ENCODE measurements around the gene IFRD2. TPM values are rescaled to one million over a fixed set of nuclear protein-coding genes. Genes with fewer than 3 reads are reported as not detected.

The IFRD2 gene
- total and polyA plus RNA-seq, 2 donors (not counting 1 experiment from before 2014, with no cell fraction given) = 28.1 to 51.0 TPM

DNA sequence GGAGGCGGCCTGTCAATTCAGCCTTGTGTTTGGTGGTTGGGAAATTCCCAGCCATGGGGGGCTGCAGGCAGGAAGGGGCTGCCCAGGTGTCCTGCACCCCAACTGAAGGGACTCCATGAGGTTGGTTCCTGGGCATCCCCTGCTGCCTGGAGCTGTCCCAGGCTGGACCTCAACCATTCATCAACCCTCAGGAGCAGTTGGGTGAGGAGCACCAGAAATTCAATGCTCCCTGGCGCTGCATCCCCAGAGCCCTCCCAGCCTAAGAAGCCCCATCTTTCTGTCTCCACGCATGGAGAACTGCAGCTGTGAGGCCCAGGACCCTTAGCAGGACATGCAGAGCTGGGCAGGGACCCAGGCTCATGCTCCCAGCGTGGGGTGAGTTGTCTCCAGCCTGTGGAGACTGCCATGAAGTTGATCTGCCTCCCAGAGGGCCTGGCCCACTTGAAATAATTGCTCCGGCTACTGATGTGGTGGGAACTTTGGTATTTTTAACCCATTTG is 31.2 kb downstream of the IFRD2 start:
- no peaks in the 10 kb centered on the region for H4K20me1 ChIP-seq (ENCODE audit: control insufficient read depth, extremely low read depth, insufficient read depth, low read length)
- H3K4me1 ChIP-seq (ENCODE audit: control insufficient read depth, extremely low read depth, insufficient read depth, low read length) = peaks cover 31% of the 10 kb centered on the region
- no peak for TF ChIP-seq EZH2 (IDR thresholded peaks at IDR 0.05; ENCODE audit: low read length, missing control alignments)
- TF ChIP-seq, protein P1, sequence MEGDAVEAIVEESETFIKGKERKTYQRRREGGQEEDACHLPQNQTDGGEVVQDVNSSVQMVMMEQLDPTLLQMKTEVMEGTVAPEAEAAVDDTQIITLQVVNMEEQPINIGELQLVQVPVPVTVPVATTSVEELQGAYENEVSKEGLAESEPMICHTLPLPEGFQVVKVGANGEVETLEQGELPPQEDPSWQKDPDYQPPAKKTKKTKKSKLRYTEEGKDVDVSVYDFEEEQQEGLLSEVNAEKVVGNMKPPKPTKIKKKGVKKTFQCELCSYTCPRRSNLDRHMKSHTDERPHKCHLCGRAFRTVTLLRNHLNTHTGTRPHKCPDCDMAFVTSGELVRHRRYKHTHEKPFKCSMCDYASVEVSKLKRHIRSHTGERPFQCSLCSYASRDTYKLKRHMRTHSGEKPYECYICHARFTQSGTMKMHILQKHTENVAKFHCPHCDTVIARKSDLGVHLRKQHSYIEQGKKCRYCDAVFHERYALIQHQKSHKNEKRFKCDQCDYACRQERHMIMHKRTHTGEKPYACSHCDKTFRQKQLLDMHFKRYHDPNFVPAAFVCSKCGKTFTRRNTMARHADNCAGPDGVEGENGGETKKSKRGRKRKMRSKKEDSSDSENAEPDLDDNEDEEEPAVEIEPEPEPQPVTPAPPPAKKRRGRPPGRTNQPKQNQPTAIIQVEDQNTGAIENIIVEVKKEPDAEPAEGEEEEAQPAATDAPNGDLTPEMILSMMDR (conservative IDR thresholded peaks at IDR 0.05 in 1 of 2, IDR thresholded peaks at IDR 0.05 in 1 of 2; ENCODE audit: low read depth in 1 of 2, low read length in 2 of 2) = no peak
- peaks cover 22% of the 10 kb centered on the region for H3K36me3 ChIP-seq (ENCODE audit: control insufficient read depth, insufficient read depth, low read length)
- no peaks in the 10 kb centered on the region for H3K9me3 ChIP-seq (ENCODE audit: control insufficient read depth, insufficient read depth, low read depth, low read length)
- H3K9ac ChIP-seq (ENCODE audit: insufficient read depth, low read length) = peak overlapping the region; percentile 80
- no peaks in the 10 kb centered on the region for H3K79me2 ChIP-seq (ENCODE audit: control insufficient read depth, insufficient read depth, low read length)
- H3K4me2 ChIP-seq (ENCODE audit: extremely low read depth, insufficient read depth, low read length) = peak overlapping the region; percentile 58
- no peaks in the 10 kb centered on the region for H3K27me3 ChIP-seq (ENCODE audit: control insufficient read depth, insufficient read depth, low read length)
- no peak overlapping the region for H2AFZ ChIP-seq (ENCODE audit: low read length)
- H3K27ac ChIP-seq (ENCODE audit: insufficient read depth, low read length) = peak overlapping the region; percentile 91
- peak overlapping the region in 3 of 4 experiments; percentile 23 to 53 (median 32) for H3K4me3 ChIP-seq (replicated peaks in 1 of 4; ENCODE audit: control extremely low read depth in 1 of 4, insufficient read depth in 1 of 4, low read depth in 3 of 4, low read length in 4 of 4)
- DNase-seq (ENCODE audit: low read depth in 2 of 2) = no peak

GRCh38 chr3:50260027-50260941 is 31.9 kb downstream of the IFRD2 start:
- H3K27me3 ChIP-seq (ENCODE audit: control insufficient read depth, insufficient read depth, low read length) = no peaks in the 10 kb centered on the region
- H3K9ac ChIP-seq (ENCODE audit: insufficient read depth, low read length) = peak overlapping the region; percentile 80
- H3K4me2 ChIP-seq (ENCODE audit: extremely low read depth, insufficient read depth, low read length) = peak overlapping the region; percentile 58
- no peaks in the 10 kb centered on the region for H3K79me2 ChIP-seq (ENCODE audit: control insufficient read depth, insufficient read depth, low read length)
- DNase-seq (ENCODE audit: low read depth in 2 of 2) = peak; percentile 84 to 88
- peaks cover 25% of the 10 kb centered on the region for H3K36me3 ChIP-seq (ENCODE audit: control insufficient read depth, insufficient read depth, low read length)
- no peak for TF ChIP-seq EZH2 (IDR thresholded peaks at IDR 0.05; ENCODE audit: low read length, missing control alignments)
- TF ChIP-seq, protein P1 (conservative IDR thresholded peaks at IDR 0.05 in 1 of 2, IDR thresholded peaks at IDR 0.05 in 1 of 2; ENCODE audit: low read depth in 1 of 2, low read length in 2 of 2) = peak; percentile 64 to 77
- peak overlapping the region; percentile 23 to 53 (median 40) for H3K4me3 ChIP-seq (replicated peaks in 1 of 4; ENCODE audit: control extremely low read depth in 1 of 4, insufficient read depth in 1 of 4, low read depth in 3 of 4, low read length in 4 of 4)
- H3K27ac ChIP-seq (ENCODE audit: insufficient read depth, low read length) = peak overlapping the region; percentile 91
- H3K4me1 ChIP-seq (ENCODE audit: control insufficient read depth, extremely low read depth, insufficient read depth, low read length) = peaks cover 25% of the 10 kb centered on the region
- no peak overlapping the region for H2AFZ ChIP-seq (ENCODE audit: low read length)
- H4K20me1 ChIP-seq (ENCODE audit: control insufficient read depth, extremely low read depth, insufficient read depth, low read length) = no peaks in the 10 kb centered on the region
- no peaks in the 10 kb centered on the region for H3K9me3 ChIP-seq (ENCODE audit: control insufficient read depth, insufficient read depth, low read depth, low read length)

- peaks cover 24% of the 10 kb centered on the region for H3K4me1 ChIP-seq (ENCODE audit: control insufficient read depth, extremely low read depth, insufficient read depth, low read length)
- H3K27me3 ChIP-seq (ENCODE audit: control insufficient read depth, insufficient read depth, low read length) = no peaks in the 10 kb centered on the region
- H3K4me2 ChIP-seq (ENCODE audit: extremely low read depth, insufficient read depth, low read length) = peak overlapping the region; percentile 23
- H3K9ac ChIP-seq (ENCODE audit: insufficient read depth, low read length) = no peak overlapping the region
- no peaks in the 10 kb centered on the region for H3K9me3 ChIP-seq (ENCODE audit: control insufficient read depth, insufficient read depth, low read depth, low read length)
- H2AFZ ChIP-seq (ENCODE audit: low read length) = no peak overlapping the region
- no peak for DNase-seq (ENCODE audit: low read depth in 2 of 2)
- no peak overlapping the region for H3K4me3 ChIP-seq (replicated peaks in 1 of 4; ENCODE audit: control extremely low read depth in 1 of 4, insufficient read depth in 1 of 4, low read depth in 3 of 4, low read length in 4 of 4)
- peaks cover 2% of the 10 kb centered on the region for H3K79me2 ChIP-seq (ENCODE audit: control insufficient read depth, insufficient read depth, low read length)
- peaks cover 28% of the 10 kb centered on the region for H3K36me3 ChIP-seq (ENCODE audit: control insufficient read depth, insufficient read depth, low read length)
- no peaks in the 10 kb centered on the region for H4K20me1 ChIP-seq (ENCODE audit: control insufficient read depth, extremely low read depth, insufficient read depth, low read length)
- H3K27ac ChIP-seq (ENCODE audit: insufficient read depth, low read length) = peak overlapping the region; percentile 58
- TF ChIP-seq EZH2 (IDR thresholded peaks at IDR 0.05; ENCODE audit: low read length, missing control alignments) = no peak
- TF ChIP-seq, protein P1 (conservative IDR thresholded peaks at IDR 0.05 in 1 of 2, IDR thresholded peaks at IDR 0.05 in 1 of 2; ENCODE audit: low read depth in 1 of 2, low read length in 2 of 2) = no peak
These were observed 32.7 kb downstream of the IFRD2 start for GRCh38 chr3:50259432-50260026.
